GM19397 (cell line): ENCODE data around the gene PRKCE.

Source experiments
- ATAC-seq: cut with Tn5 transposase; IDR thresholded peaks from one replicate; pipeline ENCODE4 v1.9.1; 2021; ENCODE audit warnings: mild to moderate bottlenecking, moderate library complexity; ENCODE audit not compliant: unreplicated experiment

The PRKCE gene

DNA sequence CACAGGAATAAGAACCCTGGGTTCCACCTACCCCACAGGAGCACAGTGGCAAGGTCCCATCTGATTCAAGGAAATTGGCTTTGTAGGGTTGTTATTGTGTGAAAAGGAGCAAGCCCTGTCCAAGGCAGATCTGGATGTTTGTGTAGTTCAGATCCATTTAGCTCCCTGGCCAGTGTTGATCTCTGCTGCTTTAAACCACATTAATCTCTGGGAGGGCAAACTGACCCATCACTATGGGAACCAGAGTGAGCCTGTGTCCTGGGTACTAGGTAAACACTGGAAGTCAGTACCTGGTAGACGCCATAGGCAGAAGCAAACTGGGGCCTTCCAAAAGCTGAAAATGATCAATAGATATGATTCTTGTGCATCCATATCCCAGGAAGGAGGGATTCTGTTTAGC lies 374.2 kb downstream of the PRKCE start:
- ATAC-seq, result no peak

DNA sequence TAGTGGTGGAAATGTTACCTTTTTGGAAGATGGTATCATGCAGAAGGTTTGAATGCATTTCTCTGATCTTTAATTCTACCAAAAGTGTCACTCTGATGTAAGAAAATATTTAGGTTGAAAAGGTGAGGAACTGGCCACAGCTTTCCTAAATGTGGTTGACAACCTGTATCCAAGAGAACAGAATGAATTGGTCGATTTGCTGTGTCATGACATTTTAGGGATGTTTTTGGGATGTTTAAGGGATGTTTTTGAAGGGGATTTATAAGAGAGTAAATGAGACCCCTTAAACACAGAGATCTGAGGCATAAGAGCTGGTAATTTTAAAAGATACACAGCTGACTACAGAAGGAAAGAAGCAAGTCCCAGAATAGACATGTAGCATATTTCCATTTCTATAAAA lies 375.0 kb downstream of the PRKCE start:
- ATAC-seq, result no peak

- no peak for ATAC-seq
These were observed 377.9 kb downstream of the PRKCE start for GRCh38 chr2:46029332-46029811.

DNA sequence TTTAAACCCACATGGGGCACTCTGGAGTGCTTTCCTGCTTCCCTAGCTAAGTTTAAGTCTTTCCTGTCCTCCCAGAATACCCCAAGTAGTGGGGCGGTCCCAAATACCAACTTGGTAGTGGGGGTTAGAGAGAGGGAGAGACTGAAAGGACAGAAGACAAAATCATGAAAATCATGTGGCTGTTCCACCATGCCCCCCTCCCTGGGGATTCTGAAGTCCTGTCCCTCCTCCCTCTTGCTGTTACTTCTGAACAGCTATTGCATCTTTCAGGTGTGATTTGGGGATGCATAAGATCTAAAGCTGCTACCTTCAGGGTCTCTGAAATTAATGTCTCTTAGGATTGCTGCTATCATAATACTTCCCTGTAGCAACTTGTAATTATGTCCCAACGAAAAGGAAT lies 378.9 kb downstream of the PRKCE start:
- ATAC-seq, result no peak

DNA sequence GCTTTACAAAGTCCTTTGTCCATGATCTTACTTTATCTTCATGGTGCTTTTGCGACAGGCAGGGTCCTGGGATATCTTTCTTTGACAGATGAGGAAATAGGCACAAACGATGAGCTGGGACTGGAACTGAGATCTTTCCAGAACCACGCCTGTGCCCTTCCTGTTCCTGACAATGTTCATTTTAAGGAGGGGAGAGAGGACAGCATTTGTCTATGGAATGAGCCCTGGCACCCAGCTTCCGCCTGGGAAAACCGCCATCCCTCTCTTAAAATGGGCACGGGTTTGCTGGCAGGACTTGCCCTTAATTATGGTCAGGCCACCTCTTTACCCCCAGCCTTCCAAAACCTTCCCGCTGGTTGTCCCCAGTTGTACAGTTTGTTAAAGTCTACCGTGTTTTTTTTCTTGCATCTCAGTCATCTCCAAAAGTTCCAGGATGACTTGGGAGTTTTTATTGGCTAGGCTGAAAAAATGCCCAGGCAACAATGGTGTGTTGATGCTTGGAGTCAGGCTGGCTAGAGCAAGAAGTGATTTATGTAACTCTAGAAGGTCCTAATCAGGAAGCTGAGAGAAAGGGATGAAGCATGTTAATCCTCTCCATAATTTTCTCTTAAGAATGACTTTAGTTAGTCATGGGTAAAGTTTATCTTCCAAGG lies 380.8 kb downstream of the PRKCE start:
- no peak for ATAC-seq

DNA sequence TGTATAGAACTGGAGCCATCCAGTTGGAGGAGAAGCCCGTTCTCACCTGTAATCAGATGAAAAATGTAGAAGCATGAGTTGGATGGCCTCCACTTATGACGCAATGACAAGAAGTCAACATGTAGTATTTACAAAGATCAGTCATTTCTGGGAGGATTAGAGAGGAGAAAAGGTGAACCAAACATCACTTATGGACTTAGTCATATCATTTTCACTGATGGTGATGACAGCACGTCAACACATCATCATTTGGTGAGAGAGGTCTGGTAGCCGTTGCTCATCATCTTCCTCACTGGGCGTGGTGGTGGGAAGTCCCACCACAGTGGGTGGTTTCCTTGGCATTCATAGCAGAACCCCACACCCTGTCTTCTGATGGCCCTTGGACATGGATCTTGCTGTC lies 381.5 kb downstream of the PRKCE start:
- no peak for ATAC-seq

DNA sequence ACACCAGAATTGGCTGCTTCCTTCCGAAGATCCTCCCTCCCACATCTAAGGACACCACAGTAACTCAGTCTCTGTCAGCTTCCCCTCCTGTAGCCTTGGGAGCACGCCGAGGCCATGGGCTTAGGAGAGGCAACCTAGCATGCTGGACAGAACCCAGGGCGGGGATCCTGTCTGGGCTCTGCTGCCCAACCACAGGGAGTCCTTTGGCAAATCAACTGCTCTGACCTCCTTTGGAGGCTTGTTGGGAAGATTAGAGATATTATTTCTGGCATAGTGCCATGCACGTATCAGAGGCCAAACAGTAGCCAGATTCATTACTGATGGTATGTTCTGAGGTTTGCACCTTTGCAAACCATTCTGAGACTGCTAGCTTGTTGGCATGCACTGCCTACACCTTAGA lies 383.1 kb downstream of the PRKCE start:
- no peak for ATAC-seq

- ATAC-seq, result no peak
These were observed 385.5 kb downstream of the PRKCE start for GRCh38 chr2:46036929-46037328.

- no peak for ATAC-seq
These were observed 388.2 kb downstream of the PRKCE start for GRCh38 chr2:46039543-46040303.

- ATAC-seq, result no peak
These were observed 389.2 kb downstream of the PRKCE start for GRCh38 chr2:46040563-46041155.

- ATAC-seq, result no peak
These were observed 390.0 kb downstream of the PRKCE start for GRCh38 chr2:46041434-46041833.

GRCh38 chr2:46042207-46042637 lies 390.7 kb downstream of the PRKCE start:
- no peak for ATAC-seq

GRCh38 chr2:46042711-46043110 lies 391.2 kb downstream of the PRKCE start:
- ATAC-seq, result no peak

DNA sequence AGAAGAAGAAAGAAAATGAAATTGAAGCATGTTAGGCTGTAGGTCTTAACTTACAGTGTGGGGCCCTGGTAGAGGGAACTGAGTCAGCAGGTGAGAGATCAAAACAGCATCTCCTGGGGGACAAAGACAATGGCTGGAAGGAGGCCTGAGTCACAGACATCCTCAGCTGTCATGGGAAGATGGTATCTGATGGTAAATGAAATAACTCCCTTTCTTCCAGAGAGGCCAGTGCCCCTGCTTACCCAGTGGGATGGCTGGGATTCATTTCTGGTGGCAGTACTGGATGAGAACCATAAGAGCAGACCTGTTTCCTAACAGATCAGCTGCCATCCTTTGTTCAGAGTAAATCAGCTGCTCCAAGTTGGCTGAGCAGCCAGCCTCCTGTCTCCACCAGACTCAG lies 394.4 kb downstream of the PRKCE start:
- ATAC-seq, result no peak

DNA sequence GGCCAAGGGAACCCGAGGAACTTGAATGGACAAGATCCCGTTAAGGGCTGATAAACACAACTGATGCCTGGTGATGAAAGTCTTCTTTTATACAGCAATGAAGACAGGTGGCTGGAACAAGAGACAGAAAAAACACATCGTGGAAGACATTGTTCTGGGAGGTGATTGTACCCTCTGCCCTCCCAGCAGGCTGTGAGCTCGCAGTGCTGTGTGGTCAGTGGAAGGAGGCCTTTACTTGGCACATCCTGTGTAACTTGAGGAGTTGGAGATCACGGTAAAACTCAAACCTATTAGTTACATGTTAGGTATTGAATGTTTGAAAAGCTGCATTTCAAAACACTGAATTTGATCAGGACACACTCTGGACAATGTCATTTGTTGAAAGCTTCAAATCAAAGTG lies 395.8 kb downstream of the PRKCE start:
- ATAC-seq, result no peak

DNA sequence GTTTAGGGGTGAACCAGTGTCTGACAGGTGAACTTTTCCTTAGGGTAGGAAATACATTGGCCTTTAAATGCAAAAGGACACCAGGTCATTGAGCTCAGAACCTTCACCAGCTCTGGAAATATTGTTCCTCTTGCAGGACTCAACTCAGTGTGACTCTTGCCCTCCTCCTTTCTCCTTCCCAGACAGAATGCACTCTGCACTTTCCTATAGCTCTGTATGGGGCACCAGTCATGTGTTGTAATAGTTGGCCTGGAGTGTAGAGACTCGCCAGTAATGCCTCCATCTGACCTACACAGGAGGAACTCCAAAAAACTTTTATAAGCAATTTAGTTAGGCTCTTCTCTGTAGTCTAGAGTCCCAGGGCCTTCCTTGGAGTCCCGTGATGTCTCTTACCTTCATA lies 397.2 kb downstream of the PRKCE start:
- ATAC-seq, result no peak

GRCh38 chr2:46050027-46050426 lies 398.6 kb downstream of the PRKCE start:
- no peak for ATAC-seq

GRCh38 chr2:46050489-46050888 lies 399.0 kb downstream of the PRKCE start:
- ATAC-seq, result no peak

- no peak for ATAC-seq
These were observed 399.6 kb downstream of the PRKCE start for GRCh38 chr2:46051085-46051484.

DNA sequence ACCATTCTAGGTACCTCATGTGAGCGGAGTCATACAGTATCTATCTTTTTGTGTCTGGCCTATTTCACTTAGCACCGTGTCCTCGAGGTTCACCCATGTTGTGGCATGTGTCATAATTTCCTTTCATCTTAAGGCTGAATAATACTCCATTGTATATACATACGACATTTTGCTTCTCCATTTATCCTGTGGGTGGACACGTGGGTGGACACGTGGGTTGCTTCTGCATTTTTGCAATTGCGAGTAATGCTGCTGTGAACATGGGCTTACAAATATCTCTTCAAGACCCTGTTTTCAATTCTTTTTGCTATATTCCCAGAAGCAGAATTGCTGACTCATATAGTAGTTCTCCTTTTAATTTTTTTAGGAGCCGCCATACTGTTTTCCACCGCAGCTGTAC lies 402.1 kb downstream of the PRKCE start:
- no peak for ATAC-seq

GRCh38 chr2:46056541-46056940 lies 405.1 kb downstream of the PRKCE start:
- ATAC-seq, result no peak

DNA sequence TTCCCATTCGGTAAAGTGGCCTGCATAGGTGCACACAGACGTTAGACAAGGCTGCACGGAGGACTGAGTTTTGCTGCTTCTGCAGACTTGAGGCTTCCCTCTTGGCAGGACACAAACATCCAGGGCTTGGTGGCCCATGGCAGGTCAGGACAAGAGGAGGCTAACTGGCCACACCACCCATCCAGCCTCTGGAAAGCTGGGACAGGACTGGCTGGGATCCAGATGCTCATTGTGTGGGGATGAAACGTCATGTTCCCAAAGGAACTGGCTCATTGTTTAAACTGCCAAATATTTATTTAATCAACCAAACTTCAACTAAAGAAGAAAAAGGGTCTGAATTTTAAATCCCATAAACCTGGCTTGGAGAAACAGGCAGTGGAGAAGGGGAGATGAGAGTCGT lies 406.7 kb downstream of the PRKCE start:
- no peak for ATAC-seq
